H1 (cell line): ENCODE results near the gene PXK.
"Not testable (repeated sequence)": the region's sequence is repeated elsewhere in the genome, so short reads cannot be mapped to it uniquely, and the experiment has no call there.

ENCODE experiments used
- ATF3 ChIP-seq: IDR thresholded peaks from 2 replicates; pipeline ENCODE4 v1.6.1; 2011; ENCODE audit warnings: low read depth, mild to moderate bottlenecking, low read length; ENCODE audit not compliant: insufficient read depth
- CTCF ChIP-seq, 3 experiments: IDR thresholded peaks; 1 replicate in 2 of 3; 2 replicates in 1 of 3; pipeline versions ENCODE4 v1.5.1 to v1.6.1; 2011; ENCODE audit warnings: low read length in 3 of 3, mild to moderate bottlenecking in 3 of 3, inconsistent platforms in 2 of 3, low read depth in 1 of 3, moderate library complexity in 1 of 3; ENCODE audit not compliant: insufficient read depth in 1 of 3; ENCODE audit errors: control extremely low read depth in 1 of 3
- EP300 ChIP-seq, 2 experiments: IDR thresholded peaks; 1 replicate in 1 of 2; 2 replicates in 1 of 2; pipeline ENCODE4 v1.6.1; 2011 to 2012; ENCODE audit warnings: low read depth in 2 of 2, low read length in 2 of 2, mild to moderate bottlenecking in 2 of 2, borderline replicate concordance in 1 of 2, inconsistent platforms in 1 of 2, moderate library complexity in 1 of 2
- EZH2 ChIP-seq: fragments of 200-600 bp; sonication (generic); IDR thresholded peaks from 2 replicates; pipeline ENCODE4 v1.7.1; 2012; ENCODE audit warnings: low read depth, mild to moderate bottlenecking, moderate library complexity, low read length, inconsistent platforms; ENCODE audit not compliant: severe bottlenecking
- HDAC6 ChIP-seq: IDR thresholded peaks from one replicate; pipeline ENCODE4 v1.7.1; 2012; ENCODE audit warnings: low read depth, mild to moderate bottlenecking, inconsistent platforms, low read length, moderate library complexity
- KDM1A ChIP-seq: fragments of 200-600, 300-600 bp; sonication (generic); IDR thresholded peaks from 2 replicates; pipeline ENCODE4 v1.7.1; 2016; ENCODE audit warnings: mild to moderate bottlenecking, low read length, borderline replicate concordance
- POLR2A ChIP-seq, 2 experiments: IDR thresholded peaks; 1 replicate in 1 of 2; 2 replicates in 1 of 2; pipeline ENCODE4 v1.6.1; 2011; ENCODE audit warnings: low read depth in 2 of 2, low read length in 2 of 2, mild to moderate bottlenecking in 2 of 2; ENCODE audit errors: control extremely low read depth in 1 of 2
- RAD21 ChIP-seq, 2 experiments: IDR thresholded peaks in 1 of 2; conservative IDR thresholded peaks in 1 of 2; 2 replicates each; pipeline ENCODE4 v1.6.1; 2011; ENCODE audit warnings: low read depth in 2 of 2, low read length in 2 of 2, improper control_type of control experiment in 1 of 2, inconsistent platforms in 1 of 2, mild to moderate bottlenecking in 1 of 2, moderate library complexity in 1 of 2
- RFX5 ChIP-seq: IDR thresholded peaks from 2 replicates; pipeline ENCODE4 v1.6.1; 2011; ENCODE audit warnings: low read depth, low read length, improper control_type of control experiment, borderline replicate concordance
- TBP ChIP-seq: IDR thresholded peaks from 2 replicates; pipeline ENCODE4 v1.6.1; 2011; ENCODE audit warnings: low read depth, low read length, improper control_type of control experiment
- TEAD4 ChIP-seq: IDR thresholded peaks from 2 replicates; pipeline ENCODE4 v1.6.1; 2012; ENCODE audit warnings: low read depth, low read length, inconsistent platforms, mixed read lengths

GRCh38 chr3:58339146-58339545, 6.5 kb downstream of the PXK start:
- not testable (repeated sequence) for TF ChIP-seq CTCF (IDR thresholded peaks at IDR 0.05; ENCODE audit: control extremely low read depth in 1 of 3, insufficient read depth in 1 of 3, low read depth in 1 of 3, low read length in 3 of 3); EP300 (IDR thresholded peaks at IDR 0.05; ENCODE audit: borderline replicate concordance in 1 of 2, low read depth in 2 of 2, low read length in 2 of 2); POLR2A (IDR thresholded peaks at IDR 0.05; ENCODE audit: control extremely low read depth in 1 of 2, low read depth in 2 of 2, low read length in 2 of 2); TBP; RFX5; HDAC6; RAD21 (IDR thresholded peaks at IDR 0.05 in 1 of 2, conservative IDR thresholded peaks at IDR 0.05 in 1 of 2; ENCODE audit: low read depth in 2 of 2, low read length in 2 of 2); EZH2; TEAD4; ATF3; KDM1A
